C4-2B (cell line): ENCODE measurements around the gene SCMH1.

Source experiments
- H3K27ac ChIP-seq: fragments of 450-650 bp; 2 replicates; pipeline ENCODE4 v1.5.1; 2017
- CTCF ChIP-seq: fragments of 450-650 bp; conservative IDR thresholded peaks from 2 replicates; pipeline ENCODE4 v1.5.1; 2017; ENCODE audit warnings: mild to moderate bottlenecking
- ZFX ChIP-seq: fragments of 450-650 bp; IDR thresholded peaks from 2 replicates; pipeline ENCODE4 v1.6.1; 2017

Gene SCMH1

GRCh38 chr1:41020109-41020576 is 222.0 kb downstream of the SCMH1 start:
- no peak for TF ChIP-seq CTCF
- TF ChIP-seq ZFX = no peak
- no peak overlapping the region for H3K27ac ChIP-seq

- H3K27ac ChIP-seq = no peak overlapping the region
- TF ChIP-seq ZFX (no peak), CTCF (no peak)
These were observed 222.8 kb downstream of the SCMH1 start for GRCh38 chr1:41019353-41019745.

- TF ChIP-seq CTCF (no peak), ZFX (no peak)
- H3K27ac ChIP-seq = no peak overlapping the region
These were observed 224.1 kb downstream of the SCMH1 start for GRCh38 chr1:41018018-41018410.

- no peak overlapping the region for H3K27ac ChIP-seq
- TF ChIP-seq ZFX (no peak), CTCF (no peak)
These were observed 224.7 kb downstream of the SCMH1 start for GRCh38 chr1:41017141-41018017.

GRCh38 chr1:41015897-41016470 is 226.1 kb downstream of the SCMH1 start:
- no peak for TF ChIP-seq ZFX
- no peak for TF ChIP-seq CTCF
- no peak overlapping the region for H3K27ac ChIP-seq

- TF ChIP-seq ZFX (no peak), CTCF (no peak)
- H3K27ac ChIP-seq = no peak overlapping the region
These were observed 226.7 kb downstream of the SCMH1 start for GRCh38 chr1:41015281-41015896.

- no peak overlapping the region for H3K27ac ChIP-seq
These were observed 227.2 kb downstream of the SCMH1 start for GRCh38 chr1:41014871-41015270.

More at GRCh38 chr1:41014871-41015270, 227.2 kb downstream of the SCMH1 start:
- no peak for TF ChIP-seq ZFX
- no peak for TF ChIP-seq CTCF
